Nephron progenitor cell (in vitro differentiated cells): ENCODE results near the gene ICAM5.

Experiments used
- DNase-seq: peaks from one replicate; pipeline ENCODE4 v3.0.0; 2021
- H3K27ac Mint-ChIP-seq: 2 replicates; pipeline ENCODE4 v1.8.0; 2021; ENCODE audit warnings: mild to moderate bottlenecking, moderate library complexity, mixed read lengths
- H3K27me3 Mint-ChIP-seq: 2 replicates; pipeline ENCODE4 v1.8.0; 2021; ENCODE audit warnings: mild to moderate bottlenecking, low read depth, mixed read lengths; ENCODE audit not compliant: poor library complexity
- H3K36me3 Mint-ChIP-seq: 2 replicates; pipeline ENCODE4 v1.8.0; 2021; ENCODE audit warnings: low read depth, mixed read lengths
- H3K4me1 Mint-ChIP-seq: 2 replicates; pipeline ENCODE4 v1.8.0; 2021; ENCODE audit warnings: mixed read lengths
- H3K4me3 Mint-ChIP-seq: 2 replicates; pipeline ENCODE4 v1.8.0; 2021; ENCODE audit warnings: mild to moderate bottlenecking, moderate library complexity, mixed read lengths
- H3K9me3 Mint-ChIP-seq: 2 replicates; pipeline ENCODE4 v1.8.0; 2021; ENCODE audit warnings: mild to moderate bottlenecking, moderate library complexity, mixed read lengths
- CTCF ChIP-seq: fragments of 200-600 bp; sonication (generic); IDR thresholded peaks from 2 replicates; pipeline ENCODE4 v1.5.0; 2021; ENCODE audit warnings: antibody characterized with exemption

ICAM5 gene

GRCh38 chr19:10283301-10284064 is 6.3 kb upstream of the ICAM5 start:
- Mint-ChIP-seq H3K27ac (no peak overlapping the region), H3K4me1 (peaks cover 18% of the 10 kb centered on the region), H3K27me3 (peaks cover 47% of the 10 kb centered on the region), H3K4me3 (no peak overlapping the region), H3K9me3 (no peaks in the 10 kb centered on the region), H3K36me3 (peaks cover 7% of the 10 kb centered on the region)
- no peak for DNase-seq
- no peak for TF ChIP-seq CTCF

DNA sequence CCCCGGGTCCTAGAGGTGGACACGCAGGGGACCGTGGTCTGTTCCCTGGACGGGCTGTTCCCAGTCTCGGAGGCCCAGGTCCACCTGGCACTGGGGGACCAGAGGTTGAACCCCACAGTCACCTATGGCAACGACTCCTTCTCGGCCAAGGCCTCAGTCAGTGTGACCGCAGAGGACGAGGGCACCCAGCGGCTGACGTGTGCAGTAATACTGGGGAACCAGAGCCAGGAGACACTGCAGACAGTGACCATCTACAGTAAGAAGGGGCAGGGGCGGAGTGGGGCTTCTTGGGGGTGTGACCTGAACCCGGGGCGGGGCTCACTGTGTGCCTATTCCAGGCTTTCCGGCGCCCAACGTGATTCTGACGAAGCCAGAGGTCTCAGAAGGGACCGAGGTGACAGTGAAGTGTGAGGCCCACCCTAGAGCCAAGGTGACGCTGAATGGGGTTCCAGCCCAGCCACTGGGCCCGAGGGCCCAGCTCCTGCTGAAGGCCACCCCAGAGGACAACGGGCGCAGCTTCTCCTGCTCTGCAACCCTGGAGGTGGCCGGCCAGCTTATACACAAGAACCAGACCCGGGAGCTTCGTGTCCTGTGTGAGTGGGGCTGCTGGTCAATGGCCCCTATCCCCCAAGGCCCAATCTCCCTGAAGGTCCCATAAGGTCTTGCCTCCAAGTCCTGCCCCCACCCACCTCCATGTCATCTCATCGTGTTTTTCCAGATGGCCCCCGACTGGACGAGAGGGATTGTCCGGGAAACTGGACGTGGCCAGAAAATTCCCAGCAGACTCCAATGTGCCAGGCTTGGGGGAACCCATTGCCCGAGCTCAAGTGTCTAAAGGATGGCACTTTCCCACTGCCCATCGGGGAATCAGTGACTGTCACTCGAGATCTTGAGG is 5.4 kb upstream of the ICAM5 start:
- Mint-ChIP-seq H3K4me1 (peaks cover 23% of the 10 kb centered on the region), H3K27ac (no peak overlapping the region), H3K36me3 (peaks cover 7% of the 10 kb centered on the region), H3K9me3 (no peaks in the 10 kb centered on the region), H3K4me3 (no peak overlapping the region), H3K27me3 (peaks cover 55% of the 10 kb centered on the region)
- no peak for TF ChIP-seq CTCF
- no peak for DNase-seq

GRCh38 chr19:10284960-10285278 is 4.8 kb upstream of the ICAM5 start:
- no peak for TF ChIP-seq CTCF
- Mint-ChIP-seq H3K4me1 (peaks cover 18% of the 10 kb centered on the region), H3K9me3 (no peaks in the 10 kb centered on the region), H3K36me3 (peaks cover 7% of the 10 kb centered on the region), H3K4me3 (no peak overlapping the region), H3K27me3 (peaks cover 57% of the 10 kb centered on the region), H3K27ac (no peak overlapping the region)
- no peak for DNase-seq

DNA sequence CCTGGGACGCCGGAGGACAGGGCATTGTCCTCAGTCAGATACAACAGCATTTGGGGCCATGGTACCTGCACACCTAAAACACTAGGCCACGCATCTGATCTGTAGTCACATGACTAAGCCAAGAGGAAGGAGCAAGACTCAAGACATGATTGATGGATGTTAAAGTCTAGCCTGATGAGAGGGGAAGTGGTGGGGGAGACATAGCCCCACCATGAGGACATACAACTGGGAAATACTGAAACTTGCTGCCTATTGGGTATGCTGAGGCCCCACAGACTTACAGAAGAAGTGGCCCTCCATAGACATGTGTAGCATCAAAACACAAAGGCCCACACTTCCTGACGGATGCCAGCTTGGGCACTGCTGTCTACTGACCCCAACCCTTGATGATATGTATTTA is 4.4 kb upstream of the ICAM5 start:
- no peaks in the 10 kb centered on the region for H3K9me3 Mint-ChIP-seq
- H3K27me3 Mint-ChIP-seq, result peaks cover 62% of the 10 kb centered on the region
- peaks cover 20% of the 10 kb centered on the region for H3K4me1 Mint-ChIP-seq
- no peak for TF ChIP-seq CTCF
- DNase-seq, result no peak
- no peak overlapping the region for H3K4me3 Mint-ChIP-seq
- peaks cover 7% of the 10 kb centered on the region for H3K36me3 Mint-ChIP-seq
- H3K27ac Mint-ChIP-seq, result no peak overlapping the region

GRCh38 chr19:10286803-10287737 is 2.7 kb upstream of the ICAM5 start, which contains the start of gene ICAM4:
Gene ICAM4 (plus strand): TSS chr19:10286955. CDS start chr19:10287013, 58 bp downstream.
- Mint-ChIP-seq H3K36me3 (peaks cover 7% of the 10 kb centered on the region), H3K4me3 (no peak within 1 kb of the TSS), H3K9me3 (no peaks in the 10 kb centered on the region), H3K27ac (peak within 1 kb of the TSS; percentile 59), H3K4me1 (peaks cover 29% of the 10 kb centered on the region), H3K27me3 (peaks cover 73% of the 10 kb centered on the region)
- no peak for TF ChIP-seq CTCF
- DNase-seq, result peak; percentile 40
